ENCODE results near the gene NPFFR1.

The NPFFR1 gene

GRCh38 chr10:70201105-70201504 lies 82.7 kb downstream of the NPFFR1 start:
- Histone ChIP-seq H3K27me3 (ENCODE audit: insufficient read depth, low read length) (no peaks in the 10 kb centered on the region), H3K4me3 (ENCODE audit: low read length) (no peak overlapping the region), H3K36me3 (ENCODE audit: insufficient read depth, low read length) (peaks cover 61% of the 10 kb centered on the region), H2AFZ (ENCODE audit: low read depth, low read length) (no peak overlapping the region), H3K4me1 (ENCODE audit: insufficient read depth, low read length) (no peaks in the 10 kb centered on the region), H3K9me3 (ENCODE audit: low read length) (peaks cover 1% of the 10 kb centered on the region)

GRCh38 chr10:70198696-70199466 lies 84.9 kb downstream of the NPFFR1 start:
- Histone ChIP-seq H3K9me3 (ENCODE audit: low read length) (peaks cover 1% of the 10 kb centered on the region), H3K36me3 (ENCODE audit: insufficient read depth, low read length) (peaks cover 47% of the 10 kb centered on the region), H3K4me1 (ENCODE audit: insufficient read depth, low read length) (no peaks in the 10 kb centered on the region), H3K4me3 (ENCODE audit: low read length) (no peak overlapping the region), H2AFZ (ENCODE audit: low read depth, low read length) (no peak overlapping the region), H3K27me3 (ENCODE audit: insufficient read depth, low read length) (no peaks in the 10 kb centered on the region)

All from neuron (in vitro differentiated cells).